Ramos (cell line): ENCODE results near the gene FGD4.

ENCODE experiments used
- in situ Hi-C: fragments of 300-500 bp; cut with MboI; formaldehyde crosslinking; loops from one replicate; pipeline ENCODE4 v1.14.3; 2022; ENCODE audit warnings: low sequenced_read_pairs; ENCODE audit not compliant: unreplicated experiment

FGD4 gene

DNA sequence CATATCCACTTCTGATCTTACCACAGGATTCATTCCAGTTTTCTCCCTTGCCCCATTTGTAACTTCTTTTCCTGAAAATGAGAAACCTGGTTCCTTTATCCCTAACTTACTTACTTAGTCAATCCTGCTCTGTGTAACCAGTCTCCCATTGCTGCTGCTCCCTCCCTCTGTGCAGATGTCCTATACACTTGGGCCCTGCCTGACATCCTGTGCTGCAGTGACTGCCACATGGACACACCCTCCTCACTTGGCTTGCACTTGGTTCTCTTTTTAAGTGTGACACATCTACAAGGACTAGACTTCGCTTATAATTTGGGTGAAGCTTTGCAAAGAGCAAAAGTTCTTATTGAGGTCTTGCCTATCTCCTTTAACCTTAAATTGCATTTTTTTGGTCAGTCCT, 51.4 kb downstream of the FGD4 start:
- in situ Hi-C loops, result loop anchor here (5.0 to 25.0 kb wide), 3 partner anchors 112 to 304 kb away; partner anchors contain the start of gene YARS2

DNA sequence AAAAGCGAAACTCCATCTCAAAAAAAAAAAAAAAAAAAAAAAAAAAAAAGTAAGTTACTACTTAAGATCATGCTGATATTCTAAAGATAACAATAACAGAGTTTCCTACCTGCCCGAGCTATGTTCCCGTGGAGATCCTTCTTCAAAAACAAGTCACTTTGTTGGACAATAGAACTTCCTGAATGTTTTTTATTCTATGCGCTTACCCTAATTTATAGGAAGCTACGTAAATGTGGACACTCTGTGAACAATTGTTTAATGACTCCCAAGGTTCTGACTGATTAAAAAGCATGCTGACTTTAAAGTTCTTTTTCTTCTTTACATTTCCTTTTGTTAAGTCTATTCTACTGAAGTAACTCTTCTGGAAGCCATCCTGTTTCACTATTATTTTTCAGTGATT, 52.5 kb downstream of the FGD4 start:
- in situ Hi-C loops, result loop anchor here (5.0 to 25.0 kb wide), 3 partner anchors 110 to 303 kb away; partner anchors contain the start of gene YARS2

DNA sequence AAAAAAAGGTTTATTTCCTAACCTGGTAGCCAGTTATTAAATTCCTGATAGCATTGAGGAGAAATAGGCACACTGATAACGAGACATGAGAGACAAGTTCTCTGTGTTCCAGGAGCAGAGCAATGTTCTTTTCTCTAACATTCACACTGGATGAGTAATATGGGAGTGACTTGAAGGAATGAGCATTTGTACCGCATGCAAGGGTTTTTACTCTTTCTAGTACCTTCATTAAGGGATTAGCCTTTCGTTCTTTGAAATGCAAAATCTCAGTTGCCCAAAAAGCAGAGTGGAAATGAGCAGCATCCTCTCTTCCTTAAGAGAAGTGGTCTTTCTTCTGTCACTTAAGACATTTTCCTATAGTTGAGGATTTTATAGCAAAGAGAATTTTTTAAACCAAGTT, 54.7 kb downstream of the FGD4 start:
- in situ Hi-C loops, result loop anchor here (5.0 to 25.0 kb wide), 3 partner anchors 108 to 301 kb away; partner anchors contain the start of gene YARS2

DNA sequence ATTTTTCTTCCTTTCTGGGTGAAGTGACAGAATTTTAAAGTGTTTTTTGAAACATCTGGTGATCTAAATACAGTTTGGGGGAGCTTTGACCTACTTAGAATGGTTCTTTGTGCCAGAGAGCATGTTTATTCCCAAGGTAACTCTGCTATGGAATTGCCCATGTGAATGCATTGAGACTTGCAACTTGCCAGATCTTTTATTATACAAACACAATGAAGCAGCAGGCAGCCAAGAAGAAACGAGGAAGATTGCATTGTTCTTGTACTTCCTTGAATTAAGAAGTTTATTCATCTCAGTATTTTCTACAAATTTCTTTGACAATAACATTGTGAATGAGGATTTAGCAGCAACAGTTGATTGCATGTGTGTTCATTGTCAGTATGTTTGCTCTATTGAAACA, 55.5 kb downstream of the FGD4 start:
- in situ Hi-C loops, result loop anchor here (5.0 to 25.0 kb wide), 3 partner anchors 107 to 300 kb away; partner anchors contain the start of gene YARS2

DNA sequence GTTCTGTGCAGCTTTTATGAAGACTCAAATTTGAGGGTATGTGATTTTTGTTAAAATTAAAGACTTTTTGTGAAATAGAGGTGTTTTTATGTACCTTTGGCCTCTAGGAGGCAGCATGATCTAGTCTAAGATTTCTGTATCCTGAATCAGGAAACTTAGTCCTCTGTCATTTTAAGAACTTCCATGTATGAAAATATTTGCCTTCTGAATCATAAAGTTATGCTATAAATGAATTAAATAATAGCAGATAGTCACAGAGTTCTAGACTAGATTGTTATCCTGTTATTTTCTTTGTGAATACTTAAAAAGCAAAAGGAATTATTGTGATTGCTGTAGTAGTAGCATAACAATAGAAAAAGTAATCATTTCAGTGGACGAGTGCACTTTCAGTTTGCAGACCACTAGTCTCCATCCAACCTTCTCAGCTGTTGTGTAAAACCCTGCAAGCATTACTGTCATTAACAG, 56.3 kb downstream of the FGD4 start:
- in situ Hi-C loops, result loop anchor here (10.0 to 25.0 kb wide), 2 partner anchors 107 to 299 kb away; partner anchors contain the start of gene YARS2

DNA sequence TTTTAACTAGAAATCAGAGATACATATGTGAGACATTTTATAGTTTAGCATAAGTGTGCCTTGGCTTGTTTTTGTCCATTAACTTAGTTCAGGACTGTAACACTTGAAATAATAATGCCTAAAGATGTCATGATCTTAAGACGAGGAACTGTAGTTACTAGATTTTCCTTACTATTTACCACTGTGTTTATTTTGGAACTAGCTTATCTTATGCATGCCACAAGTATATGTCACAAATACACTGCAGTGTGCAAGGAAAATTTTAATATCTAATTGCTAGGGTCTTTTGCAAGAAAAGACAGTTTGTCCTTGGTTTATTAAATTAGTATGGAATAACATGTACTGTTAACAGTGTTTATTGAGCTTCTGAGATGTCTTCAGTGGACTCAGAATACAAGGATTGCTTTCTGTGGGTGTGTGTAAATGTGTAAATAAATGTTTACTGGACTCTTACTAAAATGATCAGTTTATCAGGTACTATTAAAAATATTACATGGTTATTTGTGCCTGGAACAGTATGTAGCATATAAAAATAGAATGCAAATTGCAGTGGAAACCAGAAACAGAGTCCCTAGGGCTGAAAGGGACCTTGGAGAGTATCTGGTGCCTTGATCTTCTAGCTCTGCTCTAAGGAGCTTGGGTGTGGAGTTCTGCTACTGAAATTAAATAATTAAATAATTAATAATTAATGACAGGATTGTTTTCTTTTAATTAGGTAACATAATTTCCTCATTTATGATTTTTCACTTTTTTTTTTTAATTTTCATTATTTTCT, 58.1 kb downstream of the FGD4 start:
- in situ Hi-C loops, result loop anchor here (10.0 to 25.0 kb wide), 2 partner anchors 105 to 297 kb away; partner anchors contain the start of gene YARS2

DNA sequence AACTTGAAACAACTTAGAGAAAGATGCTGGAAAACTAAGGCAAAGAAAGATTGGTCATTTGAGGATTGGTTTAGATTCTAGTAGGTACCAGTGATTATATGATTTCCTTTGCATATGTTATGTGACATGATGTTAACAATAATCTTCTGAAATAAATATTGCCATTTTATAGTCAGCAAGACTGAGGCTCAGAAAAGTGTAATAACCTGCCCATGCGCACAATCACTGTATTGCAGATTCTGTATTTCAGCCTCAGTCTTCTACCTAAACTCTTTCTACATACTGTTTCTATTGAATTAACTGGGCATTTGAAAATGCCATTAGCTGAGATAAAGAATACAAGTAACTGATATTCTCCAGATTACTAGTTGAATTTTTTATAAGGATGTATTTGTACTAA, 61.3 kb downstream of the FGD4 start:
- in situ Hi-C loops, result loop anchor here (25.0 kb wide), 1 partner anchor 102 kb away; no protein-coding TSS in a partner anchor

DNA sequence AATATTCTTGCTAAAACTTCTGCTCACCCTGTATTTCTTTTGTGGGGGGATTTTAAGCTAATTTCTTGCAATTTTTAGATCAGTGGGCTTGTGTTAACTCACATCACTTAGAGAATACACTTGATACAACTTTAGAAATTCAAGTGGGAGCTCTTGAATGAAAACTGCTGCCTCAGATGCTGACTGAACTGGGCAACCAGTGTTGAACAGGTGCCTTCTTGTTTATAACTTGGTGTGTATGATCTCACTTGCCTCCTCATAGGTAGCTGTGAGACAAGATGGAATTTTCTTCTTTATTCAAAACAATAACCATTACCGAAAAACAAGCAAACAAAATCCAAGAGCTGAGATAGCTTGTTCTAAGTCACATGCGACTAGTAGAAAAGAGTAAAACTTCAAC, 63.5 kb downstream of the FGD4 start:
- in situ Hi-C loops, result loop anchor here (25.0 kb wide), 1 partner anchor 99 kb away; no protein-coding TSS in a partner anchor

DNA sequence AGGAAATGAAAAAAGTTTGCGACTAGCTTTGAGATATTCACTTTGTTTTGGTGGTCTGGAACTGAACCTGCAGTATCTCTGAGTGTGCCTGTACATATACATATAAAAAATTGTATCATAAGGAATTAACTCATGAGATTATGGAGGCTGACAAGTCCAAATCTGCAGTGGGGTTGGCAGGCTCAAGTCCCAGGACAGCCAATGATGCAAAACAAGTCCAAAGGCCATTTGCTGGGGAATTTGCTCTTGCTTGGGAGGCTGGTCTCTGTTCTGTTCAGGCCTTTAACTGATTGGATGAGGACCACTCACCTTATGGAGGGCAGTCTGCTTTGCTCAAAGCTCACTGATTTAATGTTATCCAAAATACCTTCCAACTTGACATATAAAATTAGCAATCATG, 66.8 kb downstream of the FGD4 start:
- in situ Hi-C loops, result loop anchor here (25.0 kb wide), 1 partner anchor 96 kb away; no protein-coding TSS in a partner anchor

DNA sequence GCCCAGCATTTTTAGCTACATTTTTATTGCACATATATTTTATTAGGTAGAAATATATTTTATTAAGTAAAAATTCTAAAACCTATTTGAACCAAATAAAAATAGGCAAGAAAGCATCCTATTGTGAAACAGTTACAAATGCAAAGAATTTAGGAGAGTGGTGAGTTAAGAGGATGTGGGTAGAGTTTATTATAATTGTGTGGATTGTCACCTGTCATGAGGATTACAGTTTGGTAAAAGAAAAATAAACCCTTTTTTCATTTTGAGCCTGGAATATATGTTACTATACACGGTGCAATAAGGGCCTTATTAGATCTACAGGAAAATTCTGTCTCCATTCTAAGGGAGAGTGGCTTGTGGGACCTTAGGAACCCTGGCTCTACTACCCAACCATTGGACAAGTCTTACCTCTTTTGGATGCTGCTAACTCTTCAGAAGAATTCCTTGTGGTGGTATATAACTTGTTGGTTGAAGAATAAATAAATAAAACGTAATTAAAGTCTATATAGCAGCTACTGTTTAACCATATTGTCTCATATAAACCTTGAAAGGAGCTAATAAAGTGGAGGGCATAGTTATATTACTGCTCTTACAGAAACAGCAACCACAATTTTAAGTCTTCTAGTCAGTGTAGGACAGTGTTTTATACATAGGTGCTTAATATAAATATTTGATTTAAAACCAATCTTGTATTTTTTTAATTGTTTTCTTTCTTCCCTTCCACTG, 67.8 kb downstream of the FGD4 start:
- in situ Hi-C loops, result loop anchor here (25.0 kb wide), 1 partner anchor 95 kb away; no protein-coding TSS in a partner anchor

DNA sequence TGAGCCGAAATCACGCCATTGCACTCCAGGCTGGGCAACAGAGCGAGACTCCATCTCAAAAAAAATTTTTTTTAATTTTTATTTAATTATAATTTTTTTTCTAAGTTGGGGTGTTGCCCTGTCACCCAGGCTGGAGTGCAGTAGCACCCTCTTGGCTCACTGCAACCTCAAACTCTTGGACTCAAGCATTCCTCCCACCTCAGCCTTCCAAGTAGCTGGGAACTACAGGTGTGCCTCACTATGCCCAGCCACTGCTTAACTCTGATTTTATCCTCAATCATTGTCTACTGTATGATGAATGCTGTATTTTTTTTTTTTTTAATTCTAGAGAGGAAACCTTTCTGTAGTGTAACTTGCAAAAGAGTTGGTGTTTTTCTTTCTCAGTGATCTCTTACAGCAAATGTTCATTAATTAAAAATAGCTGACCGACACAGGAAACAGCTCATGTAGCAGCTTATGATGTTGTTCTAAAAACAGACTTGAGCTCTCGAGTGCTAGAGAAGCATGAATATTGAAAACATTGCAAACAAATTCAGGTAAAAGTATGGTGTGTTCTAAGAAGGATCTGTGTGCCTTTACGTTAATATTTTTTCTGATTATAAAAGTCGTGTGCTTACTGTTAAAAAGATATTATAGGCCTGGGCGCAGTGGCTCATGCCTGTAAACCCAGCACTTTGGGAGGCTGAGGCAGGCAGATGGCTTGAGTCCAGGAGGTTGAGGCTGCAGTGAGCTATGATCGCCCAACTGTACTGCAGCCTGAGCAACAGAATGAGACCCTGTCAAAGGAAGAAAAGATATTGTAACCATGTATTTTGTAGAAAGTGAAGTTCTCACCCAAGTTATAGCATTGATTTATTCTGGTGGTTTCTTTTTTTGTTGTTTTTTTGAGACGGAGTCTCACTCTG, 68.9 kb downstream of the FGD4 start:
- in situ Hi-C loops, result loop anchor here (25.0 kb wide), 1 partner anchor 94 kb away; no protein-coding TSS in a partner anchor

DNA sequence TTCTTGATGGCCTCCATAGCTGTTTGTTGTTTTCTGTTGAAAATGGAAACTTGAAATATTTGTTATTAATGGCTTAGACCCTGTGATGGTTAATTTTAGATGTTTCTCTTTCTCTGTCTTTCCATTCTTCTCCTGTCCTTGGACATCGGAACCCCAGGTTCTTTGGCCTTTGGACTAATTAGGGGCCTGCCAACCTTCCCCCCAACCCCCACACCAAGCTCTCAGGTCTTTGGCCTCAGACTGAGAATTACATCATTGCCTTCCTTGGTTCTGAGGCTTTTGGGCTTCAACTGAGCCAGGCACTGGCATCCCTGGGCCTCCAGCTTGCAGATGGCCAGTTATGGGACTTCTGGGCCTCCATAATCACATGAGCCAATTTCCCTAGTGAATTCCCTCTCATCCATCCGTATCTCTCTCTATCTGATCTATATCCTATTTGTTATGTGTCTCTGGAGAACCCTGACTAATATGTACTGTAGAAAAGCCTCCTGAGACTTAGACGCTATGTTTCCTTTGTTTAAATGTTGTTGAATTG, 71.6 kb downstream of the FGD4 start:
- in situ Hi-C loops, result loop anchor here (25.0 kb wide), 1 partner anchor 91 kb away; no protein-coding TSS in a partner anchor

DNA sequence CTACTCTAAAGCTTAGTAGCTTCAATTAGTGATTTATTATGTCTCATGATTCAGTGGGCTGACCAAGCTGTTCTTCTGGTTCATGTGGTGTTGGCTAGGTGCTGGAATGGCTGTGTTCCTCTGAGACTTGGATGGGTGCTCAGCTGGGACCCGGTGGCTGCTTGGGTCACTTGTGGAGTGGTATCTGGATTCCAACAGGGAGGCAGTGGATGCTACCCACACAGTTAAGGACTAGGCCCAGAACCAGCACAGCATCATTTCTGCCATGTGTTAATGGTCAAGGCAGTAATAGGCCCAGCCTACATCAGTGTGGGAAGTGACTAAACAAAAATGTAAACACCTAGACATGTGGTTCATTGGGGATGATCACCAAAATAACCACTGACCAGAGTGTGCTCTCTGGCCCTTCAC, 72.2 kb downstream of the FGD4 start:
- in situ Hi-C loops, result loop anchor here (25.0 kb wide), 1 partner anchor 91 kb away; no protein-coding TSS in a partner anchor

DNA sequence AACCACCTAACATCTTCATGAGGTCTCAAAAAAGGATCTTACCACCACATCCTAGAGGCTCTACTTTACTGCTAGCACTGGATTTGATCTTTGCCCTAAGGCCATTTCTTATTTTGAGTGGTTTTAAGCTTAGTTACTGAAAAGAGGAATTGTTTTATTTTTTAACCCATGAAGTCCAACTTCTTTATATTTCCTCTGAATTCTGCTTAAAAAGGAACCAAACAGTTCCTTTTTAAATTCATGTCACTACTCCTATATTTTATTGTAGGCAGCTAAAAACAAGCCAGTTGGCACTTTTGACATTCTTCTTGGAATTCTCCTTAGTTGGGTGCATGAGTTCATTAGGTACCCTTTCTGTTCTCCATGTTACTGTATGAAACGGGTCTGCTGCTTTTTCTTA, 76.4 kb downstream of the FGD4 start:
- in situ Hi-C loops, result no loop called here

DNA sequence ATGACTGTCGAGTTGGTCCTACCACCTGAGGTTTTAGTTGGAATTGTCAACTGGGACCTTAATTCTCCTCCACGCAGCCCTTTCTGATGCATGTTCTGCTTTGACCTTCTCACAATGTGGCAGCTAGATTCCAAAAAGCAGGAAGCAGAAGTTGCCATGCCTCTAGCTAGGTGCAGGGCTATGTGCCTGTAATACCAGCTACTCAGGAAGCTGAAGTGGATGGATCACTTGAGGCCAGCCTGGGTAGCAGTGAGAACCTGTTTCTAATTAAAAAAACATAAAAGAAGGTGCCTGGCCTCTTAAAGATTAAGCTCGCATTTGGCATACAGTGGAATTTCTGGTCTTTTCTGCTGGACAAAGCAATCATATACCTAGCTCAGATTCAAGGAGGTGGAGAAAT, 77.1 kb downstream of the FGD4 start:
- in situ Hi-C loops, result no loop called here

DNA sequence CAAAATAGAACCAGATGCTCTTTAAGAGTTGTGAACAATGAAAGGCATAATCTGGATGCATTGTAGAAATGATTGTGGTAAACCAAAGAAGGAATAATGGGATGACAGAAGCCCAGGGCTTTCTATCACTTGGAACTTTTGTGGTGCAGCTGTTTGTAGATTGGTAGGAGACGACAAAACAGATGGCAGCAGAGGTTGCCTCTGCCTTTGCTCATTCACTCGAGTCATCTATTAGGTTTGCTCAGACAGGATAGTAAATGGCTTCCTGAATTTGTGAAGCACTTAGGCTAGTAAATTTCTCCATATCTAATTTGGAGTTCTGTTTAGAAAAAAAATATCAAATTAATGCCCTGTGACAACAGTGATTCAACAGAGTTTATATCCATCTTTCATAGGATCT, 78.4 kb downstream of the FGD4 start:
- in situ Hi-C loops, result no loop called here

DNA sequence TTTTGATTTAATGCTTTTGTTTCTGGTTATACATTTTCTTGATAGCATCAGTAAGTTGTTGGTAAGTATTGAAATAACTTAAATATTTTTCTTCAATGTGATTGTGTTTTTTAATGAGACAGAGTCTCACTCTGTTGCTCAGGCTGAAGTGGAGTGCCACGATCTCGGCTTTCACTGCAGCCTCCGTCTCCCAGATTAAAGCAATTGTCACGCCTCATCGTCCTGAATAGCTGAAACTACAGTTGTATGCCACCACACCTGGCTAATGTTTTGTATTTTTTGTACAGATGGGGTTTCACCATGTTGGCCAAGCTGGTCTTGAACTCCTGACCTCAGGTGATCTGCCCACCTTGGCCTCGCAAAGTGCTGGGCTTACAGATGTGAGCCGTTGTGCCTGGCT, 78.8 kb downstream of the FGD4 start:
- in situ Hi-C loops, result no loop called here

DNA sequence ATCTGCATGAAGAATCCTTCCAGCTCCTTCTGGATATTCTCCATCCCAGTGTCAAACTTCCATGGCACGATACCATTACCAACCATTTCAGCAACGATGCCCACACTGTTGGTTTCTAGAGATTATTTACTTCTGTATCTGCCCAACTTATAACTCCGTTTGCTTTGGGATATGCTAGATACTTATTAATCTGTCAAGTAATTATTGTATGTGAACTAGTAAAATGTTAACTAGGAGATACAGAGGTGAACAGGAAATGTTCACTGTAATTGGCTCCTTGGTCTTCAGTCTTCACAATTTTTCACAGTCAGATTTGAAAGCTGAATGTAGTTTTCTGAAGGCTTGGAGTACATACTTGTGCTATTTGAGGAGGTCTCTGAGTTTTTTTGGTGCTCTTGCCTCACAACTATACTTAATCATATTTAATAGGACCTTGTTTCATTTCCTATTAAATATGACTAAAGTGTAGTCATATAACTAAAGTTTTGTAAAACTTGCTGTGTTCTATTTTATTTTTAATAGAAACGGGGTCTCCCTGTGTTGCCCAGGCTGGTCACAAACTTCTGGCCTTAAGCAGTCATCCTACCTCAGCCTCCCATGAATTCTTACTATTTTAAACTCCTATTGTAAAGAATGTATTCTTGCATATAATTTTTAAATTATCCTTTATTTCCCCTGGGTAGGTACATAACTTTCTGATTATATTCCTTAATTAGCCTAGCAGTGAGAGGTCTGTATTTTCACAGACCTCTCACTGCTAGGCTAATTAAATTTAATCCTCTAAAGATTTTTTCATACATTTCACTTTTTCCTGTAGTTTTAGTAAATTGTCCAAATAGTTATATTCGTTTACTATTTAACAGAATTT, 79.7 kb downstream of the FGD4 start:
- in situ Hi-C loops, result no loop called here
